Gastrocnemius medialis (tissue), 4 donors: ENCODE data around the gene TAF3. TPM values are rescaled to one million over a fixed set of nuclear protein-coding genes. Genes with fewer than 3 reads are reported as not detected.

Source experiments
- ATAC-seq, 2 donors: fragments of 150-250 bp; one replicate each; pipeline ENCODE4 v1.9.1; 2016
- DNase-seq, 2 donors: peaks; one replicate each; pipeline ENCODE4 v3.0.0-alpha.2; 2019
- H3K27ac ChIP-seq, 4 donors: fragments of 200-600 bp; sonication (generic); 1 replicate in 1 of 4; 2 replicates in 3 of 4; pipeline ENCODE4 v1.5.1; 2016 to 2018; ENCODE audit warnings: mild to moderate bottlenecking in 2 of 4, moderate library complexity in 1 of 4
- H3K27me3 ChIP-seq, 3 donors: fragments of 200-600 bp; sonication (generic) in 2 of 3; 1 replicate in 1 of 3; 2 replicates in 2 of 3; pipeline versions ENCODE4 v1.5.1 to v1.6.0; 2016 to 2019; ENCODE audit warnings: mild to moderate bottlenecking in 1 of 3, moderate library complexity in 1 of 3
- H3K36me3 ChIP-seq, 2 donors: fragments of 200-600 bp; sonication (generic) in 1 of 2; one replicate each; pipeline ENCODE4 v1.5.1; 2017 to 2018
- H3K4me1 ChIP-seq, 2 donors: fragments of 200-600 bp; sonication (generic) in 1 of 2; one replicate each; pipeline ENCODE4 v1.5.1; 2016 to 2017; ENCODE audit warnings: mild to moderate bottlenecking in 2 of 2
- H3K4me3 ChIP-seq, 4 donors: fragments of 200-600 bp; sonication (generic) in 3 of 4; 1 replicate in 1 of 4; 2 replicates in 3 of 4; pipeline ENCODE4 v1.5.1; 2016 to 2019; ENCODE audit warnings: mild to moderate bottlenecking in 2 of 4
- H3K9me3 ChIP-seq, 3 donors: fragments of 200-600 bp; sonication (generic) in 2 of 3; 1 replicate in 1 of 3; 2 replicates in 2 of 3; pipeline ENCODE4 v1.5.1; 2016 to 2019
- POLR2A ChIP-seq, 2 donors: fragments of 450-650 bp; IDR thresholded peaks; one replicate each; pipeline ENCODE4 v1.6.1; 2017; ENCODE audit warnings: antibody characterized with exemption in 2 of 2, mild to moderate bottlenecking in 2 of 2, moderate library complexity in 2 of 2
- in situ Hi-C, 4 donors: fragments of 200-750 bp; cut with MboI; loops; one replicate each; pipeline versions ENCODE4 v1.15.0 to v1.8.0; 2017; ENCODE audit warnings: low sequenced_read_pairs in 4 of 4
- intact Hi-C: fragments of 100-400 bp; cut with DNase I; formaldehyde crosslinking; loops from one replicate; pipeline ENCODE4 v1.15.1; 2023; ENCODE audit warnings: low total_unique reads
- total RNA-seq, 4 donors: library from RNA; depleted of rRNA; stranded (reverse); fragments of >200 nt; gene quantifications; one replicate each; pipeline versions ENCODE4 v1.1.0 to v1.2.3, GENCODE V29; 2016
- TF ChIP-seq, protein P1 (sequence below), 5 experiments: fragments of 450-650 bp in 3 of 5; fragments of 200-600 bp in 2 of 5; sonication (generic) in 2 of 5; IDR thresholded peaks in 4 of 5; conservative IDR thresholded peaks in 1 of 5; 1 replicate in 4 of 5; 2 replicates in 1 of 5; pipeline ENCODE4 v1.5.1; 2016 to 2019; ENCODE audit warnings: antibody characterized with exemption in 5 of 5, mild to moderate bottlenecking in 3 of 5, moderate library complexity in 3 of 5

The TAF3 gene
- total RNA-seq, 4 donors from 2014 or later = 5.0 to 14.8 (median 9.6) TPM

- in situ Hi-C loops = no loop called here
- TF ChIP-seq, protein P1, sequence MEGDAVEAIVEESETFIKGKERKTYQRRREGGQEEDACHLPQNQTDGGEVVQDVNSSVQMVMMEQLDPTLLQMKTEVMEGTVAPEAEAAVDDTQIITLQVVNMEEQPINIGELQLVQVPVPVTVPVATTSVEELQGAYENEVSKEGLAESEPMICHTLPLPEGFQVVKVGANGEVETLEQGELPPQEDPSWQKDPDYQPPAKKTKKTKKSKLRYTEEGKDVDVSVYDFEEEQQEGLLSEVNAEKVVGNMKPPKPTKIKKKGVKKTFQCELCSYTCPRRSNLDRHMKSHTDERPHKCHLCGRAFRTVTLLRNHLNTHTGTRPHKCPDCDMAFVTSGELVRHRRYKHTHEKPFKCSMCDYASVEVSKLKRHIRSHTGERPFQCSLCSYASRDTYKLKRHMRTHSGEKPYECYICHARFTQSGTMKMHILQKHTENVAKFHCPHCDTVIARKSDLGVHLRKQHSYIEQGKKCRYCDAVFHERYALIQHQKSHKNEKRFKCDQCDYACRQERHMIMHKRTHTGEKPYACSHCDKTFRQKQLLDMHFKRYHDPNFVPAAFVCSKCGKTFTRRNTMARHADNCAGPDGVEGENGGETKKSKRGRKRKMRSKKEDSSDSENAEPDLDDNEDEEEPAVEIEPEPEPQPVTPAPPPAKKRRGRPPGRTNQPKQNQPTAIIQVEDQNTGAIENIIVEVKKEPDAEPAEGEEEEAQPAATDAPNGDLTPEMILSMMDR (IDR thresholded peaks at IDR 0.05 in 4 of 5, conservative IDR thresholded peaks at IDR 0.05 in 1 of 5) = no peak
- no peak for TF ChIP-seq POLR2A (IDR thresholded peaks at IDR 0.05)
- Histone ChIP-seq H3K27ac (no peak overlapping the region), H3K9me3 (no peaks in the 10 kb centered on the region), H3K36me3 (no peaks in the 10 kb centered on the region), H3K4me1 (no peaks in the 10 kb centered on the region), H3K4me3 (no peak overlapping the region), H3K27me3 (no peaks in the 10 kb centered on the region)
- no peak for ATAC-seq
- intact Hi-C loops = no loop called here
- no peak for DNase-seq
Measured at GRCh38 chr10:8006274-8006999, 188.1 kb downstream of the TAF3 start.

DNA sequence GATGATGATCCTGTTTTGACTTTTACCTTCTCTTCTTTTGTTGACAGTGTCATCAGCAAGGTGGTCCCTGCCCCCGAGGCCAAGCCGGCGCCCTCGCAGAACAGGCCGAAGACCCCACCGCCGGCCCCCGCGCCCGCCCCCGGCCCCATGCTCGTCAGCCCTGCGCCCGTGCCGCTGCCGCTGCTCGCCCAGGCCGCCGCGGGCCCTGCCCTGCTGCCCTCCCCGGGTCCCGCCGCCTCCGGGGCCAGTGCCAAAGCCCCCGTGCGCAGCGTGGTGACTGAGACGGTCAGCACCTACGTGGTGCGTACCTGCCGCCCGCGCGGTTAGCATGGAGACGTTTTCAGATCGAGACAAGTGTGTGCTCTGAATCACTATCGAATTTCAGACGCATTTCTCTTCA is 190.7 kb downstream of the TAF3 start:
- in situ Hi-C loops = no loop called here
- TF ChIP-seq, protein P1 (IDR thresholded peaks at IDR 0.05 in 4 of 5, conservative IDR thresholded peaks at IDR 0.05 in 1 of 5) = no peak
- no peak for TF ChIP-seq POLR2A (IDR thresholded peaks at IDR 0.05)
- Histone ChIP-seq H3K4me3 (no peak overlapping the region), H3K36me3 (peaks cover 0 to 7% of the 10 kb centered on the region in 2 donors), H3K9me3 (no peaks in the 10 kb centered on the region), H3K27me3 (no peaks in the 10 kb centered on the region), H3K4me1 (no peaks in the 10 kb centered on the region), H3K27ac (no peak overlapping the region)
- DNase-seq (no peak), ATAC-seq (no peak)
- intact Hi-C loops = no loop called here

GRCh38 chr10:8013006-8013405 is 194.7 kb downstream of the TAF3 start:
- Histone ChIP-seq H3K4me1 (no peaks in the 10 kb centered on the region), H3K9me3 (no peaks in the 10 kb centered on the region), H3K4me3 (no peak overlapping the region), H3K27ac (no peak overlapping the region), H3K36me3 (peaks cover 6 to 16% of the 10 kb centered on the region in 2 donors), H3K27me3 (no peaks in the 10 kb centered on the region)
- ATAC-seq (no peak), DNase-seq (no peak)
- TF ChIP-seq POLR2A (IDR thresholded peaks at IDR 0.05) = no peak
- TF ChIP-seq, protein P1 (IDR thresholded peaks at IDR 0.05 in 4 of 5, conservative IDR thresholded peaks at IDR 0.05 in 1 of 5) = no peak
- intact Hi-C loops = no loop called here
- in situ Hi-C loops = no loop called here

- Histone ChIP-seq H3K4me1 (no peaks in the 10 kb centered on the region), H3K9me3 (no peaks in the 10 kb centered on the region), H3K27me3 (no peaks in the 10 kb centered on the region), H3K36me3 (peaks cover 6 to 16% of the 10 kb centered on the region in 2 donors), H3K4me3 (no peak overlapping the region), H3K27ac (no peak overlapping the region)
- DNase-seq = no peak
- in situ Hi-C loops (no loop called here), intact Hi-C loops (no loop called here)
- TF ChIP-seq, protein P1 (IDR thresholded peaks at IDR 0.05 in 4 of 5, conservative IDR thresholded peaks at IDR 0.05 in 1 of 5) = no peak
- no peak for TF ChIP-seq POLR2A (IDR thresholded peaks at IDR 0.05)
- ATAC-seq = no peak
Measured at GRCh38 chr10:8013619-8014018, 195.3 kb downstream of the TAF3 start.

DNA sequence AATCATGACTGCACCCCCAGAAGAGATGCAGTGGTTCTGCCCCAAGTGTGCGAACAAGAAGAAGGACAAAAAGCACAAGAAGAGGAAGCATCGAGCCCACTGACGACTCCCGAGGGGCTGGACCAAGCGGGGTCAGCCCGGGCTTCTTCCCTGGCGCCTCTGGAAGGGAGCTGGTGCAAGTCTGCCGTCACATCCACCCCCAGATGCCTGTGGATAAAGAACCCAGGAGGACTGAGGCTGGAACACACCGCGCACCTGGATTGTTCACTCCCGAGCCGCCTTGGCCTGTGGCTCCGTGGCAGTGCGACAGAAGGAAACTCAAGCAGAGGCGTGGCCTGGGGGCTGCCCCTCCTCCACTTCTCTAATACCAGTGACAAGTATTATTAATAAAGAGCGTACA is 196.3 kb downstream of the TAF3 start:
- no peak for DNase-seq
- intact Hi-C loops (no loop called here), in situ Hi-C loops (no loop called here)
- Histone ChIP-seq H3K27me3 (no peaks in the 10 kb centered on the region), H3K36me3 (peaks cover 6 to 16% of the 10 kb centered on the region in 2 donors), H3K27ac (no peak overlapping the region), H3K4me3 (no peak overlapping the region), H3K9me3 (no peaks in the 10 kb centered on the region), H3K4me1 (no peaks in the 10 kb centered on the region)
- TF ChIP-seq, protein P1 (IDR thresholded peaks at IDR 0.05 in 4 of 5, conservative IDR thresholded peaks at IDR 0.05 in 1 of 5) = no peak
- no peak for TF ChIP-seq POLR2A (IDR thresholded peaks at IDR 0.05)
- ATAC-seq = no peak
